Activated CD8-positive, alpha-beta memory T cell treated with anti-CD3 and anti-CD28 coated beads for 24 hours (primary cell): Measurements from ENCODE around the gene CYGB.

Experiments used
- DNase-seq: peaks from one replicate; pipeline ENCODE4 v3.0.0-alpha.2; 2020

CYGB gene

DNA sequence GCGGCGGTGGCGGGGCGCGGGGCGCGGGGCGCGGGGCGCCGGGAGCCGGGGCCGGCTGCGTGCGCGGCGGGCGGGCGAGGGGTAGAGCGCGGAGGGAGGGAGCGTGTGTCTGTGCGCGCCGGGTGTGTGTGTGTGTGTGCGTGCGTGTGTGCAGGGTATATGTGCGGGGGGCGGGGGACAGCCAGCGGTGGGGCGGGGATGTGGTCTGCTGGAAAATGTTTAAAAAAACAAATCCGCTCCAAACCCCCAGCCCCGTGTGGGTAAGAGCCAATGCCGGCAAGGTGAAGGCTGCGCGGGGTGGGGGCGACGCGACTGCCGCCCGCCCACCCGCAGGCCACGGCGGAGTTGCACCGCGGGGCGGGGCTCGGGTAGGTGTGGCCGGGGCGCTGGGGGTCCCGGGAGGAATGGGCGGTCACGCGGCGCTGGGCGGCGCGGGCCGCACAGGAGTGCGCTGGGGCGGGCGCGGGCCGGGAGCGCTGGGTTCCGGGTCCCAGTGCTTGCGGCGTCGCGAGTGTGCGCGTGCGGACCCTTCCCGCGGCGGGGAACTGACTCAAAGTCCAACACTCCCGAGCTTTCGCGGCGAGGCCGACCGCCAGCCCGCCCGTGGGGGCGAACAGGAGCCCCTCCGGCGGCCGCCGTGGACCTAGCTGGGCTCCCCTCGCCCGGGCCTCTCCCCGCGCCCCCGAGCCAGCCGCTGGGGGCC, at the start of gene CYGB:
Gene CYGB, minus strand, starts transcription at position 132 of the 703 bp plus-strand sequence. CDS start 167 bp downstream, outside the sequence.
- DNase-seq = no peak

- no peak for DNase-seq
Measured at GRCh38 chr17:76586741-76587487, 49.4 kb upstream of the CYGB start.

GRCh38 chr17:76585649-76586593, 48.4 kb upstream of the CYGB start, which contains the start of gene ST6GALNAC2:
TSS of gene ST6GALNAC2 (minus strand) at chr17:76585860. CDS start at chr17:76585808, 52 bp downstream.
- peak; percentile 71 for DNase-seq

- no peak for DNase-seq
Measured at GRCh38 chr17:76585033-76585648, 47.6 kb upstream of the CYGB start.

DNA sequence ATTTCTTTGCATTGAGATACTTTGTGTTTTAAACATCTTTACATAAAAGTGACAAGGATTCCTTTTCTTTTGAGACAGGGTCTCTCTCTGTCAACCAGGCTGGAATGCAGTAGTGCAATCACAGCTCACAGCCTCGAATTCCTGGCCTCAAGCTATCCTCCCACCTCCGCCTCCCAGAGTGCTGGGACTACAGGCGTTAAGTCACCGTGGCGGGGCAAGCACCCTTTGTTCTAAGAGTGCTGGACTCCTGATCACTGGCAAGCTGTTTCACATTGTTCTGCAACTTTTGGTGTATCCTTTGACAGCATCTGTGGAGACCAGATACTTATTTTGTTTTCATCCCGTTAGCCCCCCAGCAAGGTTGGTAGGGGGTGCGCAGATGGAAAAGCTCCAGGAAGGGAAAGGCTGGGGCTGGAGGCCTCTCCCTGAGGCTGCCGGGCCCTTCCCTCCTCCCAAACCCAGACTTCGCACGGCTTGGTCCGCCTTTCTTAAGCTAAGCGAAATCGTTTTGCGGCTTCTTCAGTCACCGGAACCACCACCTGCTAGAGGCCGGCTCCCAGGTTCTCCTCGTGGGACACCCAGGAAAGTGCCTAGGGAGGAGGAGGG, 47.0 kb upstream of the CYGB start:
- no peak for DNase-seq

- no peak for DNase-seq
Measured at GRCh38 chr17:76582660-76583059, 45.2 kb upstream of the CYGB start.

DNA sequence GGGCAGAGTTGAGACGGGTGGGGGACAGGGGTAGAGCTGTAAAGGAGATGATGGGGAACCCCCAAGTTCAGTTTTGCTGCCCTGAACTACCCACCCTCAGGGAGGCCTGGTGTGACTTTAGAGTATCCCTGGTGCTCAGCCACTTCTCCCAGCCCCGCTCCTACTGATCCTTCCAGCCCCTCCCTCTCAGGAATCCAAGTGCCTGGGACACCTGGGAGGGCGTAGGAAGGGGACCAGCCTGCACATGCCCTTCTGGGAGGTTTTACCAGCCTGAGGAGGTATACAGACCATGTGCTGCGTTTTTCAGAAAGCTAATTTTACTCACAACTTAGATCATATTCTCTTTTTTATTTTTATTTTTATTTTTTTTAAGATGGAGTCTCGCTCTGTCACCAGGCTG, 44.0 kb upstream of the CYGB start:
- DNase-seq = no peak

DNA sequence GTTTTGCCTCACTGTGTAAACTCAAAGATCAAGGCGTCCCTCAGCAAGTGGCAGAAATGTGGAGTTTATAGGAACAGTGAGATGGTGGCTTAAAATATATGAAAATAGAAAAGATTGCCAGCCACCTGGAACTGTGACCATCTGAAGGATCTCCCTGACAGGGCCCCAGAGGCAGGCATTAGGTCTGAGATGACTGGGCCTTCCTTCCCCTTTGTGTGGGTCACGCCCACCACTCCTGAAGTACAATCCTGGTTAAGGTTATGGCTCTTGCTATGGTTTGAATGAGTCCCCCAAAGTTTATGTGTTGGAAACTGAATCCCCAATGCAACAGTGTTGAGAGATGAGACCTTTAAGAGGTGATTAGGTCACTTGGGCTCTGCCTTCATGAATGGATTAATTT, 41.8 kb upstream of the CYGB start:
- DNase-seq = no peak

DNA sequence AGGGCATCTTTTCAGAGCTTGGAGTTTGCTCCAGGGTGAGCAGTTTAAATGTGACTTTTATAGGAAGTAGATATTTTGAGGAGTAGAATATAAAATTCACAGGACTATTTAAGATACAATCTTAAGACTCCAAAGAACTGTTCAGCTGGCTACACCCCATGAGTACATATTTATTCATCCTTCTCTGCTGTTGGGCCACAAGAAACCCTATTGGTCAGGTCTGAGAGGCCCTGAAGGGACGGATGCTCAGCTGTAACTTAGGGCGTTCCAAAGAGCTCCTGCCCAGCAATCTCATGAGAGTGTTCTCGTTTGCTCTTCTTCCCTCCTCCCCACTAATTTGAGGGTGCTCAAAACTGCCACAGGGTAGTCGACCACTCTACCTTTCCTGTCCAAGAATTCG, 40.9 kb upstream of the CYGB start:
- no peak for DNase-seq

DNA sequence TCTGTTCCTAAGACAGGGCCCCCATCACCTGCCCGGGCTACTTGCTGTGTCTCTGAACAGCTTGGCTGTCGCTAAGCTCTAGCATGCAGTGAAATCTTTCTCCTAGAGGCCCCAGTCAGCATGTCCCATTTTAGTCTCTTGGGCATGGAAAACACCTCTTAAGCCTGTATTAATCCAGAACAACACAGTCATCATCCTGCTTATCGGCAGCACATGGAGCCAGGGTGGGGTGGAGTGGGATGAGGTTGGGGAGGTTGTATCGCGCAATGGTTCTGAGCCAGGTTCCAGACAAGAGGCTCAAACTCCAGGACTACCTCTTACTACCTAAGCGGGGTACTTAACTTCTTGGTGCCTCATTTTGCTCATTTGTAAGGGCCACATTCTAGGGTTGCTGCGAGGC, 40.4 kb upstream of the CYGB start:
- no peak for DNase-seq

DNA sequence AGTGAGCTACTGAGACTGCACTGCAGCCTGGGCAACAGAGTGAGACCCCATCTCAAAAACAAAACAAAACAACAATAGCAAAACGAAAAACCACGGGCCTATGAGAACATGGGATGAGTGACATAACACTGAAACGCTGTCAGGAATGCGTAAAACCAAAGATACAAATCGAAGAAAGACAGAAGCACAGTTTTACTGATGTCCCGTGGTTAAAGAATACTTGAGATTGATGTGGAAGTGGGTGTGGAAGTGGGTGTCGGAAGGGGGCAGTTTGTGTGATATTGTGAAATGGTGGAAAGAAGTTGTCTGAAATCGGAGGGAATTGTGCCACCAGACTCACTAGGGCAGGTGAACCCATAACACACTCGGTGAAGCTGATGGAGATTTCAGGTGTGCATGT, 38.7 kb upstream of the CYGB start:
- no peak for DNase-seq

- no peak for DNase-seq
Measured at GRCh38 chr17:76575570-76575969, 38.1 kb upstream of the CYGB start.

DNA sequence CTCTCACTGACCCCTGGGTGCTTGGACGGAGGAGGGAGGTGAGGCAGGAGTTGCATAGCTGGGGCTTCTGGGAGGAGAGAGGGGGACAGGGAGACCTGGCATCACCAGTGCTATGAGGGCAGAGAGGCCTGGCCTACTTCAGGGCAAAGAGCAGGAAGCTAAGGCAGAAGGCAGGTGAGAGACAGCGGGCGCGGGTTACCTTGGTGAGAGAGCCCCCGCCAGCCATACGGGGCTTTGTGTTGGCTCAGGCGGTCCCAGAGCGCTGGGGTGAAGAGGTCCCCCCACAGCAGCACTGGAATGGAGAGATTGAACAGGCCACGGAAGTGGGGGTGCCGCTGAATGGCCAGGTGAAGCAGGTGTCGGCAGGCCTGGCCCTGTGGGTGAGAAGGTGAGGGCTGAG, 36.7 kb upstream of the CYGB start:
- no peak for DNase-seq

DNA sequence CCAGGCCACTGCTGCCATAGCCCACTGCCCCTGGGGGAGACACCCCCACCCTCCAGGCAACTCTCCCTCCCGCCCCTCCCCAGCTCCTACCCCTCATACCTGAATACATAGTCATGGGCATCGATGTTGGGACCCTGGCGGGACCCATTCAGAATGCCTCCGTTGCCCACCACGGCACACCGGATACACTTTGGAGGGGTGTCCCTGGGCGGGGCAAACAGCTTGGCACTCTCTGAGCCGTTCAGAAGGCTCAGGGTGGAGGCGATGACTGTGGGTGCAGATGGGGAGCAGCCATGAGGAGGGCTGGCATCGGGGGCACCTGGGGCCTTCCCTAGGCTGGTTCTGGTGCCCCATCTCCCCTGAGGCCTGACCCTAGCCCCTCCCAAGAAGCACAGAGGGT, 35.6 kb upstream of the CYGB start:
- no peak for DNase-seq

DNA sequence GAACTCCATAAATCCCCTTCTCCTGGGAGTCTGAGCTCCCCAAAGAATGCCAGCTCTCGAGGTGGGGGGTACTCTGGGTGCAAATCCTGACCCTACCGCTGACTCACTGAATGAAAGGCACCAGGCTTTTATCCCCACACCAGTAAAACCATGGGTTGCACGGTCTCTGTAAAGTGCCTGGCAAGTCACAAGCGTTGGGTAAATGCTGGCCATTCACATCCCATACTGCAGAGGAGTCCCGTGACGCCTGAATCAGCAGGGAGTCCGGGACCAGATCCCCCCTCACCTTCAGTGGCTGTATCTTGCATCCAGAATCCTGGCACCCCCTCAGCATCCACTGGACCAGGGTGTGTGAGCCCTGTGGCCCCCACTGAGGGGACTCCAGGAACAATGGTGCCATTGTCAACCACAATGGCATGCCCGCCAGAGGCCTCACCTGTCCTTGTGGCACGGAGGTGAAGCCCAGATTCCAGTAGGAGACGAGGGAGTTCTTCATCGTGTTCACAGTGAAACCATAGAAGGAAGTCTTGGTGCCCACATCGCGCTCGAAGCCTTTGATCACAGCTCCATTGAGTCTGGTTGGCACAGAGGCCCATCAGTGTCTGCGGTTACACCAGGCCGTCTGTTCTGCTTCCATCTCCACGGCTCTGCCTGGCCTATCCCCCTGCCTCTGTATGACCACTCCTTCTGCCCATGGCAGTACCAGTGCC, 34.8 kb upstream of the CYGB start:
- no peak for DNase-seq

DNA sequence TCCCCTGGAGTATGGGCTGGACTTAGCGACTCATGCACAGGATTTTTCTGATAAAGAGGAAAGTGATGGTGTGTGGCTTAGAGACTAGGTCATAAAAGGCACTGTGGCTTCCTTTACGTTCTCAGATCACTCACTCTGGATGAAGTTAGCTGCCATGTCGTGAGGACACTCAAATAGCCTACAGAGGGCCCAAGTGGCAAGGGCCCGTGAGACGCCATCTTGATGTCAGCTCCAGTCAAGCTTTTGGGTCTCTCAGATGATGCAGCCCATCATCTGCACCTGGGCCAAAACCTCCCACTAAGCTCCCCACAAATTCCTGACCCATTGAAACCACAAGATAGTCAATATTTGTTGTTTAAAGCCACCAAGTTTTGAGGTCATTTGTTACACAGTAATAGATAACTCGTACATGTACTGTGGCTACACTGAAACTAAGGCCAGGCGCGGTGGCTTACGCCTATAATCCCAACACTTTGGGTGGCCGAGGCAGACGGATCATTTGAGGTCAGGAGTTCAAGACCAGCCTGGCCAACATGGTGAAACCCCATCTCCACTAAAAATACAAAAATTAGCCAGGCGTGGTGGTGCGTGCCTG, 33.5 kb upstream of the CYGB start:
- DNase-seq = no peak

GRCh38 chr17:76570457-76570856, 32.9 kb upstream of the CYGB start:
- no peak for DNase-seq

DNA sequence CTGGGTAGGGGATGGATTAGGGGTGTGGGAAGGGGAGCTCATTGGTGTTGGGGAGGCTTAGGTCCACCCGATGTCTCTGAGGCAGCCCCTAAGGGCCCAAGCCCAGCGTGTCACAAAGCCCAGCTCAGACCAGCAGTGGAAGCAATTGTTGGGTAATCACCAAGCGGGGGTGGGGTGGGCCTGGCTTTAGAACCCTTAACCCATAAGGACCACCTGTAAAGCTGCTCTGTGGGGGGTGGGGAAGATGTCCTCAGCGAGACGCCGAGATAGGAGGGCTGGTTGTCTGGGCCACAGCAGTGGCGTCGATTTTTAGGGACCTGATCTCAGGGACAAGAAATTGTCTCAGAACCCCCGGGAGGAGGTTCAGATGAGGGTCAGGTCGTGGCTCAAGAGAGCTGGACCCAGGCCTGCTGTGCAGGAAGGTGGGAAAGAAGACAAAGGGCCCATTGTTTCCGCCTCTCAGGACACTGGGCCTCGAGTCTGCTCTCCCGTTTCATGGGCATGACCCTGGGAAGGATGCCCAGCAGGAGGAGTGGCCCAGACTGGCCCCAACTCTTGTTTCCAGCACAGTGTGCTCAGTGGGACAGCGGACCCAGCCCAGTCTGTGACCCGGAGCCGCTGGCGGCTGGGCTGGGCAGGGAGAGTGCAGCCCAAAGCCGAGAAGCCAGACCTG, 32.2 kb upstream of the CYGB start:
- no peak for DNase-seq

GRCh38 chr17:76568811-76569221, 31.3 kb upstream of the CYGB start:
- no peak for DNase-seq

- DNase-seq = no peak
Measured at GRCh38 chr17:76567634-76568432, 30.3 kb upstream of the CYGB start.
